CD4-positive, alpha-beta T cell treated with Interleukin-15 for 4 hours (primary cell): ENCODE data around the gene CACNA1C.
"Not testable (repeated sequence)": the region's sequence is repeated elsewhere in the genome, so short reads cannot be mapped to it uniquely, and the experiment has no call there.

Experiments used
- DNase-seq: peaks from one replicate; pipeline ENCODE4 v3.0.0-alpha.2; 2020; ENCODE audit warnings: low spot score

The CACNA1C gene

DNA sequence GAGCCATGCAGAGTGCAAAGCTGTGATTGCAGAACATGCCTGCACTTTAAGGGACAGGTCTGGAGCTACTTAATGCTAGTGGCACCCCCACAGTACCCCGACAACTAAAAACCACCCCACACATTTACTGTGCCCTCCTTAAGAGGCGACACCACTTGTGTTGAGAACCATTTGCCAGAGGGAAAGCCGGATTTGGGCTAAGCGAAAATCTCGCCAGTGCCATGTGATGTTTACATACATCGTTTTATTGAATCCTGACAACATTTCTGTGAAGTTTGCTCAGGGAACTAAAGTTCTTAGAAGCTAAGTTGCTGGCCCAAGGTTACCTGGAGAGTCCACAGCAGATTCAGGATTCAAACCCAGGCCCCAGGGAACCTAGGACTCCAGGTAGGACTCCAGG is 623.0 kb downstream of the CACNA1C start:
- DNase-seq, result no peak

DNA sequence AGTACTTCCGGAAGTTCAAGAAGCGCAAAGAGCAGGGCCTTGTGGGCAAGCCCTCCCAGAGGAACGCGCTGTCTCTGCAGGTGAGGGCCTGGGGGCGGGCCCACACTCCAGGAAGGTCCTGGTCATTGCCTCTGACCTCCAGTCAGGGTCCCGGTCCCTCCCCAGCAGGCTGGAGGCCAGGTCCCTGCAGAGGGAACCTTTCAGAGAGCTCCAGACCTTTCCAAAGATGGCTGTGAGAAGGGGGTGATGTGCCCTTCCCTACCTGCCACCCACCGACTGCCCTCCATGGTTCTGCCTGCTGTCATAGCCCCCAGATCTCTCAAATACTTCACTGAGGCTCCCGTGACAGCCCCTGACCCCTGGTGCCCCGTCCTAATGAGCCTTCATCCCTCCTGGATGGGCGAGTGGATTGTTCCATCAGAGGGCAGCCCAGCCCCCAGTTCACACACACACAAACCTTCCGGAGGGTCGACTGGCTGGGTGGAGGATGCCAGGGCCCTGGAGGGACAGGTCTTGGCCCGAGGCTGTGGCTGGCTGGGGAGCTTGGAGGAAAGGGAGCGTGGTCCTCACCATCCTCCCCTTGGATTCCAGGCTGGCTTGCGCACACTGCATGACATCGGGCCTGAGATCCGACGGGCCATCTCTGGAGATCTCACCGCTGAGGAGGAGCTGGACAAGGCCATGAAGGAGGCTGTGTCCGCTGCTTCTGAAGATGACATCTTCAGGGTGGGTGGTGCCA is 624.5 kb downstream of the CACNA1C start:
- DNase-seq, result no peak

DNA sequence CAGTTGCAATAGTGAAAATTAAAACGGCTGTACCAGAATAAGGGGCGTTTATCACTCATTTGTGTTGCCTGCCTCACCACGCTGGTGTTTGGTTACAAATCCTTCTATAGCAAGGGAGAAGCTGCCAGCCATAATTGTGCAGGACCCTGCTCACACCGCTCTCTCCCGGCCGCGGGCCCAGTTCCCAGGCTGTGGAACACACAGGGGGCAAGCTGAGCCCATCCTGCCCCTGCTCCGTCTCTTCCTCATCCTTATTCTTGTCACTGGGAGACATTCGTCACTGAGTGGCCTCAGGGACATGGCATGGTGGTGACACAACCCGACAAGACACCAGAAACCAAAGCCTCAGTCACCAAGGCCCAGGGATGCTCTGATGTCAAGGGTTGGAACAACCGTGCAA is 625.6 kb downstream of the CACNA1C start:
- DNase-seq, result no peak

DNA sequence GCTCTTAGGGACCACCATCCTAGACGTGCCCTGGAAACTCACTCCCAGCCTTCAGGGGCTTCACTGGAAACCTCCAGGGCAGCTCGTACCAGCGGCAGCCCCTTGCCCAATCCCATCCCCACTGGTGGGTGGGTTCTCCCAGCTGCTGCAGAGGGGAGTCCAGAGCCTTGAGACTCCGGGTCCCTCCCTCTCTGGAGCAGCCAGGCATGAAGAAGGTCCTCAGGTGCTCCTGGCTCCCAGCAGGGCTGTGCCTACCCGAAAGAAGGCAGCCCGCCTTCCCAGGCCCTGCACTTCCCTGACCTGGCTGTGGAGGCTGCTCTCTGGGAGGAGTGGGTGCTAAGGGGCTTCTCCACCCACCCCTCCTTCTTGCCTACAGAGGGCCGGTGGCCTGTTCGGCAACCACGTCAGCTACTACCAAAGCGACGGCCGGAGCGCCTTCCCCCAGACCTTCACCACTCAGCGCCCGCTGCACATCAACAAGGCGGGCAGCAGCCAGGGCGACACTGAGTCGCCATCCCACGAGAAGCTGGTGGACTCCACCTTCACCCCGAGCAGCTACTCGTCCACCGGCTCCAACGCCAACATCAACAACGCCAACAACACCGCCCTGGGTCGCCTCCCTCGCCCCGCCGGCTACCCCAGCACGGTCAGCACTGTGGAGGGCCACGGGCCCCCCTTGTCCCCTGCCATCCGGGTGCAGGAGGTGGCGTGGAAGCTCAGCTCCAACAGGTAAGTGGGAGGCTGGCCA is 626.5 kb downstream of the CACNA1C start:
- no peak for DNase-seq

DNA sequence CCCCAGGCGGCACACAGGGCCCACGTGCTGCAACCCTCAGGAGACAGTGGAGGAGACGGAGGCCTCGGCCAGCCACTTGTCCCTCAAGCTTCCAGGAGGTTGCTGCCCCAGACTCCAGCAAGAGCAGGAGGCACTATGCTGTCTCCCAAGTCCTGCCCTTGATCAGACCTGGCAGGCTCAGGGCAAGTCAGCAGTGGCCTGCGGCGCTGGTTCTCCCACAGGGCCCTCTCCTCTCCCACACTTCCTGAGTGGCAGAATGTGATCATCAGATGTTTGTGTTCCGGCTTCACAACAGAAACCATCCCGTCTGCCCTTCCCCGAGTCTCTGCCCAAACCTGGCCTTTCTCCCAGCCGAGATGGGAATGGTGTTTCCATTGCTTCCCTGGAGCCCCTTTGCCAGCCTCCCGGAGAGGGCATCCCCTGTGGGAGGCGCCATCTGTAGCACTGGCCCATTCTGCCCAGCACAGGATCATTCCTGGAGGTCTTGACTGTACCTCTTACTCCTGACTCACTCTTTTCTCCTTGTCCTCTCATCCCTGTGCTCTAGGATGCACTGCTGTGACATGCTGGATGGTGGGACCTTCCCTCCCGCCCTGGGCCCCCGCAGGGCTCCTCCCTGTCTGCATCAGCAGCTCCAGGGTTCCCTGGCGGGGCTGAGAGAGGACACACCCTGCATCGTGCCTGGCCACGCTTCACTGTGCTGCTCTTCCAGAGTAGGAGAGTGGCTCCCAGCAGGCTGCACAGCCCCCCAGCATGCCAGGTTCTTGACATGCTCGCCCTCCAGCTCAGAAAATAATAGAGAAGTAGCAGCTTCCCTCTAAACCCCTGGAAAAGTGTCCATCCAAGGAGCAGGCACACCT is 627.3 kb downstream of the CACNA1C start:
- no peak for DNase-seq

DNA sequence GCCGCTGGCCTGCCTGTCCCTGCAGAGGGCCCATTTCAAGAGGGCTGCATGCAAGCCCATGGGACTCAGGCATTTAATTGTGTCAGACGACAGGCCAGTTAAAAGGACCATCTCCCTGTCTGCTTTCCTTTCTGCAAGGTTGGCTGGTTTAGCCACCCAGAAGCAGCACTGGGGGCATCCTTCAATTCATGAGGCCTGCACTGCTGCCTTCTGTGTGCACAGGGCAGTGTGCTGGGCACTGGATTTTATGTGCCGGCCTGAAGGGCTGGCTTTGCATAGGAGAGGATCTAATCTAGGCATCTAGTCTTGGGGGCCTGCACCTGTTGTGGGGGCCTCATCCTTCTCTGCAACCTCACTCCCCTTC is 627.9 kb downstream of the CACNA1C start:
- DNase-seq, result no peak

DNA sequence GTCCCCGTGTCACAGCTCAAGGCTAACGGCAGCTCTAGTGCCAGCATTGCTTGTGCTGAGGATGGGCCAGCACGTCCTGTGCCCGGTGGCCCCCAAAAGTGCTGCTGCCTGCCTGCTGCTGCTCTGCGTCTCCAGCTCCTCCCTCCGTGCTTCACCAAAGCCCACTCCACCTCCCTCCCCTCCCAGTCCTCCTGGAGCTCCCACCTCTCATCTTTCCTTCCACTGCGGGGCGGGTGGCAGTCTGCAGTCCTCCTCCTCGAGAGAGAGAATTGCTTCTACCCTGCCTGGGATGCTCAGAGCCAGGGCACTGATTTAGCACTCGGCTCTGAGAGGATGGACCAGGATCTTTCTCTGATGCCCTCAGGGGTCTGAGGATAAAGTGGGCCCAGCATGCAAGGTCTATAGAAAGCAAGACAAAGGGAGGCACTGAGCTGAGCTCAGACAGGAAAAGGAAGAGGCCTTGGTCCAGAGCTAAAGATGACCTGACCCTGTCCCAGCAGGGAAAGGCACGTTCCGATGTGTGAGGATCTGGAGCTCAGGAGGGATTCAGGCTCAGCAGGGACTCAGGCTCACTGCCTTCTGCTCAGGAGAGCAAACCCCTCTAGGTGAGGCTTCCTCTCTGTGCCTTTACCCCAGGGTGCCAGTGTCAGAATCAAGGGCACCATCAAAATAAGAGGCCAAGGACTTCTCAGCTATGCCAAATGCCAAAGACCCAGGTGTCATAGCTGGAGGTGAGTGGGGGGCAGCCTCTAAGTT is 628.8 kb downstream of the CACNA1C start:
- no peak for DNase-seq

DNA sequence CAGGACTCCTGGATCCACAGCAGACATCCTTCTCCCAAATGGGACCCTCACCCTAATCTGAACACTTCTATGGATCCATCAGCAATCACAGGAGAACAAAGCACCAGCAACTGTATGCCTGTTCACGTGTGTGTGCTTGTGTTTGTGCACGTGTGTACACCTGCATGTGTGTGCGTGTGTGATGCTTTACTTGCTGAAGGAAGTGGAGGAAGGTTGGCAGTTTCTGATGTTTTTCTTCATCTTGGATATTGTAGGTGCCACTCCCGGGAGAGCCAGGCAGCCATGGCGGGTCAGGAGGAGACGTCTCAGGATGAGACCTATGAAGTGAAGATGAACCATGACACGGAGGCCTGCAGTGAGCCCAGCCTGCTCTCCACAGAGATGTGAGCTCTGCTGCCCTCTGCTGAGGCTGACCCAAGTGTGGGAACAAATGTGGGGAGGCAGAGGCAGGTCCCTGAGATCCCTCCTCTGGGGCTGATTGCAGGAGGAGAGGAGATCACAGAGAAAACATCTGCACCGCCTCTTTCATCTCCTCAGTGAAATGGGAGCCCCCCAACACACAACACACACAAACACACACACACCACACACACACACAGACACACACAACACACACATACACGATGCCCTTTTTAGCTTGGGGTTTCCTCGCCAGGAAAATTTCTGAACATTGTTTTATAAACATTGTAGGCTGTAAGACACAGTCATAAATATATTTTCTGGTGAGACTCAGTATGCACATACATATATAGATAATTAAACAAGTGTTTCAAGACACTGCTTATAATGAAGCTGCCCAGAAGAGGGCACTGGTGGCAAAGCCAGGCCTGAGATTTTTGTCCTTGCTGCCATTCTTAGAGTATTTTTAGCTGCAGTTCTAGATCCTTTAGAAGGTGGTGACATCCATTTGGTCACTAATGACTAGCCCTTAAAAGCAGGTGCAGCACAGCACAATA is 629.8 kb downstream of the CACNA1C start:
- DNase-seq, result peak; percentile 54

DNA sequence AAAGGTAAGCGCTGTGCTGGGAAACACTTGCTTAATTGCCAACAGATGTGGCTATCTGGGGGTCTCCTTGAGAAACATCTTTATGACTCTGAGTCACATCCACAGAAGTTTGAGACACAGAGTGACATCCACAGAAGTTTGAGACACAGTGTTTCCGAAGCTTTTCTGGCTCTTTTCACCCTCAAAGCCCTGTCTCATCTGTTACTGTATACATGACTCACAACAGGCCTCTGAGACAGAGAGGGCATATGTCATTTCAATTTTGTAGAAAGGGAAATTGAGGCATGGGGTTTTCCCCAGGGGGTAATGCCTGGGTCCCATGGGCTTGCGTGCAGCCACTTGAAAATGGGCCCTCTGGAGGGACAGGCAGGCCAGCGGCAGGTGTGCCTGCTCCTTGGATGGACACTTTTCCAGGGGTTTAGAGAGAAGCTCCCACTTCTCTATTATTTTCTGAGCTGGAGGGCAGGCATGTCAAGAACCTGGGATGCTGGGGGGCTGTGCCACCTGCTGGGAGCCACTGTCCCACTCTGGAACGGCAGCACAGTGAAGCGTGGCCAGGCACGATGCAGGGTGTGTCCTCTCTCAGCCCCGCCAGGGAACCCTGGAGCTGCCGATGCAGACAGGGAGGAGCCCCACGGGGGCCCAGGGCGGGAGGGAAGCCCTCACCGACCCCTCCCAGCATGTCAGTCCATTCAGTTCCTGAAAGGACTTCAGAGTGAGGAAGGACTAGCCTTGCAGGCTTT is 630.7 kb downstream of the CACNA1C start:
- no peak for DNase-seq

DNA sequence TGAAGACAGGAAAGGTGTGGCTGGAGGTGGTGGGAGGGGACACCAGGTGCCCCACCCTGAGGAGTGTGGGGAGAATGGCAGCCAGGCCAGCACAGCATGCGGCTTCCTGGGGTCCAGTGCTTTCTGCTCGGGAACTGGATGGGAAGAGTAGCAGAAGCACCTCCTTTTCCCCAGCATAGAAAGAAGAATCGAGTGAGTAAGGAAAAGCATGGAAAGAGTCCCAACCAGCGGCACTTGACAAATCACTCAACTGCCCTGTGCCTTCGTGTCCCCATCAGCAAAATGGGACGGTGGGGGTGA is 631.2 kb downstream of the CACNA1C start:
- DNase-seq, result not testable (repeated sequence)

DNA sequence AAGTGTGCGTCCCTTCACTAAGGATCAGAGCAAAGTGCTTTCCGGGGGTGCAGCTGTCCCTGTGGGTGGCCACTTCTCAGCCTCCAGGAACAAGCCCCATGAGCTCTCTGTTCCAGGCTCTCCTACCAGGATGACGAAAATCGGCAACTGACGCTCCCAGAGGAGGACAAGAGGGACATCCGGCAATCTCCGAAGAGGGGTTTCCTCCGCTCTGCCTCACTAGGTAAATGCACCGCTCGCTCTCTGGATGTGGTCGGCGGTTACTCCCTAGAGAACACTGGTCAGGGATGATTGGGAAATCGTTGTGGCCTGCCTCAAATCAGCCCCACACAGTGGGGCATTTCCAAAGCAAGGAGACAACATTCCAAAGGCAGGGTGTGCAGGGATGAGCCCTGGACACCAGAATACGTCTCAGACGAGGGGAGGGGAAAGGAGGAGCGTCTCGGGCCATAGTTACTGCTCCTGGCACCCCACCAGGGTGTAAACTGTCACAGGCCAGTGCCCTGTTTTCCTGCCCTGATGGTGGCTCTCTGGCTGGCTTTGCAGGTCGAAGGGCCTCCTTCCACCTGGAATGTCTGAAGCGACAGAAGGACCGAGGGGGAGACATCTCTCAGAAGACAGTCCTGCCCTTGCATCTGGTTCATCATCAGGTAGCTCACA is 633.0 kb downstream of the CACNA1C start:
- DNase-seq, result not testable (repeated sequence)

DNA sequence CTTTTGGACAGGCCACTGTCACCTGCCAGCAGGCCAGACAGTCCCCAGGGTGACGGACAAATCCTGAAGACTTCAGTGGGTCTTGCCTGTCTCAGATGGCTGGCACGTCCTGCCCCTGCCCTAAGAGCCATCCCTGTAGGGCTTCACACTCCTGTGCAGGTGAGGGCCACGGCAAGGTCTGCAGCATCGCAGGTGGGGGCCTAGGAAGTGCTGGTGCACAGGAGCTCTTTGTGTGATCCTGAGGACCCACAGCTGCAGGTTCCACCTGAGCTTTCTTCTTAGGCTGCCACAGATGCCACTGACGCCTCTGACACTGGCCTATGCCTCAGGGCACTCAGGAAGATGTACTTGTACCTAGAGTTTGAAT is 633.5 kb downstream of the CACNA1C start:
- no peak for DNase-seq

DNA sequence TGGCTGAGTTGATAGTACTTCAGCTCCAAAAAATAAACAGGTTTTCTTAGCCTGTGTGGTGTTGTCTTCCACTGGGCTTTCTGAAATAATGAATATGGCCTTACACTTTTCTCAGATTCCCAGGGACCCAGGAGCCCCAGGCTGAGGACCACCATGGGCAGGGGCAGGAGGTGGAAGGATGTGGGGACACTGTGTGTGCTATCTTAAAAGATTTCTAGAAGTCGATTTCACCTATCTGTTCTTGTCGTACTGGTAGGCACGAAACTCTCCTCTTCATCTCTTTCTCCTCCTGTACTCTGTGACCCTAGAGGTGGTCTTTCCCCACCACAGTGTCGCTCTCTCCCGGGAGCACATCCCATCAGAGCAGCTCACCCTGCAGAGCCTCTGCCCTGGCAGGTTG is 634.3 kb downstream of the CACNA1C start:
- no peak for DNase-seq

DNA sequence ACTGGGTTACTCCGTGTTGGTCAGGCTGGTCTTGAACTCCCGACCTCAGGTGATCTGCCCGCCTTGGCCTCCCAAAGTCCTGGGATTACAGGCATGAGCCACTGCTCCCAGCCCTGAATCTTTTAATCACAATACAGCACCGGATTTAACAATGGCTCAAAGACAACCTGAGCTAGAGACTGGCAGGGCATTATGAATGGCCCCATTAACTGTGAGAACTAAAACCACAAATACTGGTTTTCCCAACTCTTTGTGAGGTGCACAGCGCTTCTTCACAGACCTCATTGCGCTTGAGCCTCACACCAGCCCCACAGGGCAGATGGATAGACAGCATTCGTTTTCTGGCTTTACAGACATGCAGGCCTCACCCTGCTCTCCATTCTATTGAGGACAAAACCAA is 634.9 kb downstream of the CACNA1C start:
- DNase-seq, result no peak

DNA sequence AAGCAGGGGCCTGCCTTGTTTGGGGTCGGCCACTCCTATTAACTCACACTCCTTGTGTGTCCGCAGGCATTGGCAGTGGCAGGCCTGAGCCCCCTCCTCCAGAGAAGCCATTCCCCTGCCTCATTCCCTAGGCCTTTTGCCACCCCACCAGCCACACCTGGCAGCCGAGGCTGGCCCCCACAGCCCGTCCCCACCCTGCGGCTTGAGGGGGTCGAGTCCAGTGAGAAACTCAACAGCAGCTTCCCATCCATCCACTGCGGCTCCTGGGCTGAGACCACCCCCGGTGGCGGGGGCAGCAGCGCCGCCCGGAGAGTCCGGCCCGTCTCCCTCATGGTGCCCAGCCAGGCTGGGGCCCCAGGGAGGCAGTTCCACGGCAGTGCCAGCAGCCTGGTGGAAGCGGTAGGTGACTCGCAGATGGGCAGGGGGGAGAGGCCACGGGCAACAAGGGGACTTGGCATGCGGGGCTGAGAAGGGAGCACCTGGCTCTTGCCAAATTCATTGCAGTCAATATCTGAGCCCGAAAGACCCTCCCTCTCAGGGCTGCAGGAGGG is 635.7 kb downstream of the CACNA1C start:
- no peak for DNase-seq

DNA sequence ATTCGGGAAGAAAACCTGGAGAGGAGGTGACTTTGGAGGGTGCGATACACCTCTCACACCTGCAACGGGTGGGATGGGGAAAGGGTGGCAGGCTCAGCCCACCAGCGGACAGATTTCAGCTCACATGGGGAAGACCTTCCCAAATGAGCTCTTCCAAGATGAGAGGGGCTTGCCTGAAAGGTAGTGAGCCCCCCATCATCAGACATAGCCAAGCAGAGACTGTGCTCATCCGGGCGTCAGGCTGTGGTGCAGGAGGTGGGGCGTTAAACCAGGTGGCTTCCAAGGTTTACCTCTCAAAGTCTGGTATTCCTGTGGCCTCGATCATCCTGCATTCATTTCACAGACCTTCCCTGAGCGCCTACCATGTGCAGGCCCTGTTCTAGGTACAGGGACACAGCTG is 636.6 kb downstream of the CACNA1C start:
- no peak for DNase-seq

DNA sequence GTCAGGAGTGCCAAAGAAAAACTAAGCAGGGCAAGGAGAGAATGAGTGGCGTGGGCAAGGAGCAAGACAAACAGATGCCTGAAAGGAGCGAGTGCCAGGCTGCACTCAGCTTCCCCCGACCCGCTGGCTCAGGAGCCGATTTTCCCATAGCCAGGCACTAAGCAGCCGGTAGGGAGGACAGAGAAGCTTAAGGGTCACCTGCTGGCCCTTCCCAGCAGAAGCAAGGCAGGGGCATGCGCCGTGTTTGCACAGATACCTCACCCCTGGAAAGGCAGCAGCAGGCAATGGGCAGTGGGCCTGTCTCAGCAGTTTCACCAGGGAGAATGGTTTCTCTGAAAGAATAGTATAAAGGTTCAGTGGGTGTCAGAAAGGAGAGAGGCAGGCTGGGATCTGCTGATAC is 637.1 kb downstream of the CACNA1C start:
- DNase-seq, result no peak

DNA sequence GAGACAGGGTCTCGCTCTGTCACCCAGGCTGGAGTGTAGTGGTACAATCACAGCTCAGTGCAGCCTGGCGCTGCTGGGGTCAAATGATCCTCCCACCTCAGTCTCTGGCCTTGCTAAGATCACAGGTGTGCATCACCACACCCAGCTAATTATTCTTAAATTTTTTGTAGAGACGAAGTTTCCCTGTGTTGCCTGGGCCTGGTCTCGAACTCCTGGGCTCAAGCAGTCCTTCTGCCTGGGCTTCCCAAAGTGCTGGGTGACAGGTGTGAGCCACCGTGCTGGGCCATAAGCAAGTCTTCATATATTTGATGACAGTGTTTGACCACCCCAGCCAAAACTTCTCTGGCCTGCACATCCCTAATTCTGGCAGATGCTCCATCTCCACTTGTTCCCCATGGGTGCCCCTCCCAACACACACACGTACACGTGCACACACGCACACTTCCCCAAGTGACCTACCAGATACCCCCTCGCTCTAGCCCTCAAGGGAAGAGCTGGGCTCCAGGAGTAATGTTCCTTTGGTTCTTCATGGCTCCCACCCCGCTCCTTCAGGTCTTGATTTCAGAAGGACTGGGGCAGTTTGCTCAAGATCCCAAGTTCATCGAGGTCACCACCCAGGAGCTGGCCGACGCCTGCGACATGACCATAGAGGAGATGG is 637.7 kb downstream of the CACNA1C start:
- DNase-seq, result no peak

DNA sequence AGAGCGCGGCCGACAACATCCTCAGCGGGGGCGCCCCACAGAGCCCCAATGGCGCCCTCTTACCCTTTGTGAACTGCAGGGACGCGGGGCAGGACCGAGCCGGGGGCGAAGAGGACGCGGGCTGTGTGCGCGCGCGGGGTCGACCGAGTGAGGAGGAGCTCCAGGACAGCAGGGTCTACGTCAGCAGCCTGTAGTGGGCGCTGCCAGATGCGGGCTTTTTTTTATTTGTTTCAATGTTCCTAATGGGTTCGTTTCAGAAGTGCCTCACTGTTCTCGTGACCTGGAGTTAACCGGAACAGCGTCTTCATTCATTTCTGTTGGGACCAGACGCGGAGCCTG is 638.2 kb downstream of the CACNA1C start:
- peak; percentile 54 for DNase-seq
